HG03432 (cell line): ENCODE results near the gene LAMA4.

Source experiments
- ATAC-seq: cut with Tn5 transposase; IDR thresholded peaks from one replicate; pipeline ENCODE4 v1.9.1; 2021; ENCODE audit warnings: mild to moderate bottlenecking, moderate library complexity; ENCODE audit not compliant: unreplicated experiment

Gene LAMA4

GRCh38 chr6:112245511-112246203 lies 8.7 kb downstream of the LAMA4 start:
- no peak for ATAC-seq

- ATAC-seq: no peak
Measured at GRCh38 chr6:112243861-112244827, 10.2 kb downstream of the LAMA4 start.

GRCh38 chr6:112241820-112242429 lies 12.4 kb downstream of the LAMA4 start:
- no peak for ATAC-seq

- no peak for ATAC-seq
Measured at GRCh38 chr6:112237595-112237994, 16.8 kb downstream of the LAMA4 start.

DNA sequence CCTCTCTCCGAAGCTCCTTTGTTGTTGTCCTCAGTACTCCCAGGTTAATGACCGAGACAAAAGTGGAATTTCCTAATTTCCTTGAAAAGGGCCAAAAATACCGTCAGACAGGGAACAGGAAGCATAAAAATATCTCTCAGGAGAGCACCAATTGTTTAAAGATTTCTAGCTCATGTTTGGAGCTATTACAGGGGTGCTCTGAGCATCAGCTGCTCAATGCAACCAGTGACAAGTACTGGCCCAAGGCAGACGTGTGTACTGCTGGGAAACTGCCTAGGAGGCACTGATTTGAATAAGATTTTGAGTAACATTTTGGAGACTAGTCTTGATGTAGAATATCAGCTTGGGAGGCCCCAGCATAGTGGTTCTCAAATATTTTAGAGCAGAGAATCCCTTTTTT lies 17.3 kb downstream of the LAMA4 start:
- ATAC-seq: no peak

DNA sequence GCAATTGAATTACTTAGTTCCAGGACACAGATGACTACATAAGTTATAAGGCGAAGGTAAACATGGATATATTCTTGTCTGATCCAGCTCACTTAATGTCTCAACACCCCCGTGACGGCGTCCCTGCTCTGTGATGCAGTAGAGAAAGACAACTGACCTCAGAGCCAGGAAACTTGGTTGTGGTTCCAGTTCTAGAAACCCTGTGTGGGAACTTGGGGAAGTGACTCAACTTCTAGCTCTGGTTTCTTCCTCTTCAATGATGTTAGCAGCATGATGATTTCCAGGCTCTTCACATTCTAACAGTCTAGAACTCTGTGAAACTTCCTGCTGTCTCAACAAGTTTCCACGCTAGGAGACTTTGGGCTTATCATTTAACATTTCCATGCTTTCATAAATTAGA lies 18.4 kb downstream of the LAMA4 start:
- no peak for ATAC-seq

DNA sequence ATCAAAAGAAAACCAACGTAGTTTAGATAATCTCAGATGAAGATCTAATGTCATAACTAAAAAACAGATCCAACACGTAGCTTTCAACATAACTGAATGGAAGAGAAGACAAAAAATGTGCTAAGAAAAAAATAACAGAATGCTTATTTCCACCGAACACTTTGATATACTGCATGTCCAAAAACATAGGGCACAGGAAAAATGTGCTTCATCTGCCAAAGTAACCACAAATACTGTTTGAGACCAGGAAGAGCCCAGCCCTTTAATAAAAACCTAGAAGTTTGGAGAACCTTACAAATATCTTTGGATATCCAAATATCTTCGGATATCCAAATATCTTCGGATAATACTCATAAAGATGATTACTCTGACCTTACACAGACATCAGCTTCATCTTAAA lies 19.8 kb downstream of the LAMA4 start:
- no peak for ATAC-seq

DNA sequence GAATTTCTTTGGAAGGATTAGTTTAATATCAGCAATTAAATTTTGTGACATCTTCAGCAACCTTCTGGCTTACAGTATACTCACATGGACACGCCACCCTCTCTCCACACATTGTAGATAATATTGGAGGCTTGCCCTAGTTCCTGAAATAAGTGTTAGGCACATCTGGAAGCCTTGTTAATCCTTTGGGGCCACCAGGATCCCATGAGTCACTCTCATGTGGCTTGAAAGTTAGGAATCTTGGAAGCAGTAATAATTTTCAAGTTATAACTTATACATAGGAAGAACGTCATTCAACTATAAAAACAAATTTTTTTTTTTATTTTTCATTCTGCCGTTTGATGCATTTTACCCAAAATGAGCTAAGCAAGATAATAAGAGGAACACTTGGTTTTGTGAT lies 20.5 kb downstream of the LAMA4 start:
- ATAC-seq: no peak

DNA sequence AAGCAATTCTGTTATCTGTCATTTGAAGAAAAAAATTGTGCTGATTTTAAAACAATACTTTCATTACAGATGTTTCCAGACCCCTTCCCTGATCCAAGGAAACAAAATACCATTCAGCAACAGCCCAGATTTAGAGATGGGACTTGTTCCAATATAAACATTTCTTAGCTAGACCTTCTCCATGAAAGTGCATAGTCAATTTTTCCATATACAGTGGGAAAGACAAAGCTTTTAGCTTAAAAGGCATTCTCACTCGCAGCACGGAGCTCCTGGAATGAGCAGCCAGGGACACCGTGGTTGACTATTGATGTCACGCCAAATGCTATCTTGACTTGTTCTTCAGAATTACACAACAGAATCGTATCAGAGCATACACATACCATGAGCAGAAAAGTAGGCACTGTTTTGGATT lies 21.5 kb downstream of the LAMA4 start:
- no peak for ATAC-seq

DNA sequence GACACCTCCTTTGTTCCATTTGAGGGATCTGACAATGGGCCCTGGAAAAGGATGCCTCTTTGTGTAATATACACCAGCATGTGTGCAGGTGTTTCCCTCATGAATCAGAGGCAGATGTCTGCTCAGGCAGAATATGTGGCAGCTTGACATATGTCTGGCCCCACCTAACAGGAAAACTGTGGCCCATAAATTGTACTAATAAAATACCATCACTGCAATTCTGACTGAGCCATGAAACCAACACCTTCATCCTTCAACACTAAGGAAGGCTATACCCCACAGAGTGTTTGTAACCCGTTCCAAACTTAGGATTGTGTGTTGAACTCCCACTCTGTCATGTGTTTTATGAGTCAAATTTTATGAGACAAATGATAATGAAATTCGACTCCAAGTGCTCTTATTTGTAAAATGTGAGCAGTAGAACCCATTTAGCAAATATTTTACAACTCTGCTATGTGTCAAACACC lies 22.7 kb downstream of the LAMA4 start:
- ATAC-seq: no peak

DNA sequence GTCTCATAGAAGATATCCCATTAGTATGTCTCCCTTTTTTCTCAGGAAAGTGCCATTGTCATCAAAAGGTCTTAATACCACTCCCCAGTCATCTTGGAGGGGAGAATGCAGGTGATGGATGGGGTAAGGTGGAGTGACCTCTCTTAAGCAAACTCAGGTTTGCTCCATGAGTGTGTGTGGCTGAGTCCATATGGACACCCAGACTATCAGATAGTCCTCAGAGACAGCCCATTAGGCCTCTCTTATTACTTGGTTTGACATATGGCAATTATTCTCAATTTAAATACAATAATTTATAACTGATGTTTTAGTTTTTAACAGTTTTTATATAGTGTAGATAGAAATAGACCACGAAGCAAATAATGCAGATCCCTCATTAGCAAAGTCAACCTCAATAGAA lies 23.2 kb downstream of the LAMA4 start:
- ATAC-seq: no peak

GRCh38 chr6:112228480-112229332 lies 25.7 kb downstream of the LAMA4 start:
- no peak for ATAC-seq

GRCh38 chr6:112227992-112228391 lies 26.4 kb downstream of the LAMA4 start:
- ATAC-seq: no peak

DNA sequence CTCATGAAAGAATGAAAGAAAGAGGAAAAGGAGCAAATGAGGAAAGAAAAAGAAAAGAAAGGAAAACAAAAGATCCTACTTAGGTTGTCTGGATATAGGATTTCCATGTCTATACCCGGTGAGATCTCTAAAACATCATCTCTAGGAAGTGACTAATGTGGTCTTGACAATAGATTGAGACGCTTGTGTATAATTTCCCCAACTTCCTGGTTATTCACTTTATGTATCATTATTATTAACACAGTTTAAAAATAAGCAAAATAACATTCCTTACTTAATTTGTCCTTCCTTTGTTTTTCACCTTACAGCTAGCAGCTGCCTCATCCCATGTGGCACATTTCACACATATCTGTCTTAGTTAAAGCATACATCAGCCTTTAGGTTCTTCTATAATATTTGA lies 27.0 kb downstream of the LAMA4 start:
- no peak for ATAC-seq

DNA sequence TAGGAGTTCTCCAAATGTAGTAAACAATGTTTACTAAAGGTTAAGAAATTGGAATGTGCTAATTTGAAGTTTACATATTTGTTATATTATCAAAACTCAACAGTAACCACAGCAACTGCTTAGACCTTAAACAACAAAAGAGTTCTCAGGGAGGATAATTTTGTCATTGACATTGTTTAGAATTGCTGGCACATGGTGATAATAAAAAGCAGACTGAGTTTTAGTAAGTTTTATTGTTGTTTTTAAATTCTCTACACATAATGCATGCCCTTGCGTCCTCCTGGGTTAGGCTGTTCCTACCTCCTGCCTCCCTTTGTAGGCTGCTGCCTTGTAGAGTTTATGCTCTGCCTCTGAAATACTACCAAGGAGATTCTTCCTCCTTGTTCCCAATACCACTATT lies 28.7 kb downstream of the LAMA4 start:
- ATAC-seq: no peak

DNA sequence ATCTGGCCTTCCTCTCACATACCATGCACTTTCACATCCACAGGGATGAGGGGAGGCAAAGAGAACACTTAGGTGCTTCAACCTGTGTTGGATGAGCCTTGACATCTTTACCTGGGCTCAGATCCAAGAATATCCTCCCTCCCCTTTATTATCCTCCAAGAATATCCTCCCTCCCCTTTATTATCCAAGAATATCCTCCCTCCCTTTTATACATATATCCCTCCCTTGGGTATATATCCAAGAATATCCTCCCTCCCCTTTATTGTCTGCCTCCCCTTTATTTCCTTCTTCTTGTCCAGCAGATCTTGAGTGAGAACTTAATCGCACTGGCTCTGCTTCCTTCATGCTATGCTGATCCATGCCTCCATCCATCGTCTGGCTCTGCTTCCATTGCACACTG lies 30.3 kb downstream of the LAMA4 start:
- no peak for ATAC-seq

DNA sequence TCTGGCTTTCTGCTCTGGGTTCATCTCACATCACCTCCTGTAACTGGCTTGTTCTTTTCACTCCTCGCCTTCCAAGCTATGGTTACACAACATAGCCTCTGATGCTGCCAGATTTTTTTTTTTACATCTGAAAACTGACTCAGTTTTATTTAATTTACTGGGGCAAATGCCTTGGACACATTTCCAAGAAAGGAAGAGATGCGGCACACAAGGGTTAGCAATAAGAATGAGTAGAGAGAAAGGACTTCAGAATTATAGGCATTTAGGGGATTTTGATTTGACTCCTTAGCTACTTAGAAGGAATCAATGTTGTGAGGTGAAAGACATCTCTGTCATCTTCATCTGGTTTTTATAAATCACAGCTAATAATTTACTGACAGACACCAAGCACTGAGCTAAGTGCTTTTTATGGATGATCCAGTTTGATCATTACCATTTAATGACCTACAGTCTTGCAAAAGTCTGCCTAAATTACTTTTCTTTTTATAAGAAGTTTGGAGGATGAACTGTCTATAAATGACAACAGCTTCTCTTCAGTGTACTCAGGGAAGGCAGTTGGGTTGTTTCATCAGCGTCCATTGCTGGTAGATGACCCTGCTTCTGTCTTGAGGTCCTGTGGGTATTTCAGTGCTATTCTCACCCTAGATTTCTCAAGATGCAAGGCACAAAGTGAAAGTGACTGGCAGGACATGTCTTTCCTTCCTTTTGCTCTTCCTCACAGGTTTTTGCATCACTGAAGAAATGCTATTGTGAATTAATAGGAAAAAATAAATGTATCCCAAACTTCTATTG lies 31.1 kb downstream of the LAMA4 start:
- no peak for ATAC-seq

GRCh38 chr6:112221981-112222852 lies 32.1 kb downstream of the LAMA4 start:
- ATAC-seq: no peak

DNA sequence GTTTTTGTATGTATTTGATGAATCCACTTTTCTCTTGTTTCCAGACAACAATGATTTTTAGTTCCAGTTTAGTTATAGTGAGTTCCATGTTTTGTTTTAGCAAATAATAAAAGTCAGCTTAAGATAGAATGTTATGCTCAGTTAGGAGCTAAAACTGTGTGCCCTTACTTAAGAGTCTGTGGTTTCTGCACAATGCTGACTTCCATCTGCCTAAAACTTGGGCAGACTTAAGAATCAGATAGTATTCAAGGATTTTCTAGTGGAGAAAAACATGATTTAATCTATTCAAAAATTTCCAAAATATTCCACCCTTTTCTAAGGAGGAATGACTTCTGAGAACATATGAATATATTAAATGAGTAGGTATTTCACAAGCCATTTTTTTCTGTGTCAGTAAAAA lies 32.8 kb downstream of the LAMA4 start:
- no peak for ATAC-seq
